ENCODE results near the gene SLC25A36.

SLC25A36 gene

DNA sequence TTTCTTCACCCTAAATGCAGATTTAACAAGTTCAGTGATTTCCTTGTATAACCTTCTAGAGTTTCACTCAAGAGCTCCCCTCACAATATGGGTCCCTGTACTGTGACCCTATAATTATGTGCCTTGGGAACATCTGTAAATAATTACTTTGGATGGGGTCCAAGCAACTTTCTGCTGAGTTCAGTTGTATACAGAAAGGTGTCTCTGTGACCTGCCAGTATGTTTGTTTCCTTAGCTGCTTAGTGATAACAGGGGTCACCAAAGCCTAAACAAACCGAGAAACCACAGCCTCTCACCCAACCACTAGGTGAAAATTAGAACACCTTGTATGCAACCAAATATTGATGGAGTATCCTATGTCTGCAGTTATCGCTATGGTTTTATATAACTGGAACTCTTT lies 29.8 kb upstream of the SLC25A36 start:
- no peaks in the 10 kb centered on the region for H3K9me3 ChIP-seq (ENCODE audit: insufficient read depth, low read depth, low read length)
- 75% methylated on average over 2 of the region's 2 CpGs for WGBS
- no peak overlapping the region for H3K9ac ChIP-seq (ENCODE audit: low read depth, low read length)
- 0 out of 2 replicates have a peak, but pooled peaks cover 5% of the 10 kb centered on the region for H3K27me3 ChIP-seq (ENCODE audit: insufficient read depth, low read length)
- H3K36me3 ChIP-seq (ENCODE audit: insufficient read depth, low read length), result no peaks in the 10 kb centered on the region
- no peaks in the 10 kb centered on the region for H3K4me1 ChIP-seq (ENCODE audit: insufficient read depth, low read length)
- no peak overlapping the region for H3K27ac ChIP-seq (ENCODE audit: low read depth, low read length)
- H3K4me3 ChIP-seq (ENCODE audit: low read length), result no peak overlapping the region

DNA sequence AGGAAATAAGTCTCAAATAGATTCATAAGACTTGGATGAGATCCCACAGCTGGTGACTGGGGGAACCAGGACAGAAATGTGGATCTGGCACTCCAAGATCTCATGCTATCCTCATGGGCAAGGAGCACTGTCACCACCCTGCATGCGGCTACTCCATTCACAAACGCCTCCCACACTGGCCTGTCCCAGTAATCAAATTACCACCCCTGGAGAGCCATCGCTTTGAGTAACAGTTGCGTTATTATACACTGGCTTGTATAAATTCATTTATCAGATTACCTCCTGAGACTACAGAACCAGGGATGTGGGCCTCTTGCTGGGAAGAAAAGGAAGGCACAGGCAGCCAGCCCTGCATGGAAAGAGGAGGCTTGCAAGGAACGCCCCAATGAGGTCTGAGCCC lies 27.9 kb upstream of the SLC25A36 start:
- Histone ChIP-seq H3K27ac (ENCODE audit: low read depth, low read length) (no peak overlapping the region), H3K4me1 (ENCODE audit: insufficient read depth, low read length) (no peaks in the 10 kb centered on the region), H3K9ac (ENCODE audit: low read depth, low read length) (no peak overlapping the region), H3K36me3 (ENCODE audit: insufficient read depth, low read length) (no peaks in the 10 kb centered on the region), H3K4me3 (ENCODE audit: low read length) (no peak overlapping the region), H3K9me3 (ENCODE audit: insufficient read depth, low read depth, low read length) (no peaks in the 10 kb centered on the region), H3K27me3 (ENCODE audit: insufficient read depth, low read length) (0 out of 2 replicates have a peak, but pooled peaks cover 5% of the 10 kb centered on the region)
- WGBS, result 92% methylated on average over 5 of the region's 5 CpGs

DNA sequence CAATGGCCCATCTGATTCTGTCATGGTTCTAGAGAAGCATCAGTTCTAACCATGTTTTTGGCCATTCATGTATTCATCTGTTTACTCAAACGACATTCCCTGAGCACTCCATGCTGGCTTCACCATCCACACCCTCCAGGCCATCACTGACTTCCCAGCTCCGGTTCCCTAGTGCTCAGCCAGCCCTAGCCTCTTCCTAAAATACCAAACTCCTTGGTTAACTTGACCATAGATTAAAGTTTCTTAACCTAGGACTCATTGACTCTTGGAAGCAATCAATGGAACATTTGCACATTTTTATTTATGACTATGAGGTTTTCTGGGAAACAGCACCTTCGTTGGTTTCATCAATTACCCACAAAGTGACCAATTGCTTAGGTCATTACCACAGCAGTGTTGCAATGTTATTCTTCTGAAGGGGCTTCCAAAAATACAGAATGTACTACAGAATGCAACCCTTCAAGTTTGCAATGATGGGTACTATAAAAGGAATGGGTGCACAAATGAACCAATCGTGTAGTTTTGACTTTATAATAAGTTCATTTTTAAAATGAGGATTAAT lies 27.2 kb upstream of the SLC25A36 start:
- Histone ChIP-seq H3K9ac (ENCODE audit: low read depth, low read length) (no peak overlapping the region), H3K9me3 (ENCODE audit: insufficient read depth, low read depth, low read length) (no peaks in the 10 kb centered on the region), H3K4me1 (ENCODE audit: insufficient read depth, low read length) (no peaks in the 10 kb centered on the region), H3K36me3 (ENCODE audit: insufficient read depth, low read length) (no peaks in the 10 kb centered on the region), H3K27ac (ENCODE audit: low read depth, low read length) (no peak overlapping the region), H3K4me3 (ENCODE audit: low read length) (no peak overlapping the region), H3K27me3 (ENCODE audit: insufficient read depth, low read length) (peaks cover 5% of the 10 kb centered on the region; the same call in 1 of the 2 replicates)
- WGBS, result 80% methylated on average over 3 of the region's 4 CpGs

GRCh38 chr3:140916603-140917002 lies 25.0 kb upstream of the SLC25A36 start:
- H3K9me3 ChIP-seq (ENCODE audit: insufficient read depth, low read depth, low read length), result no peaks in the 10 kb centered on the region
- no peaks in the 10 kb centered on the region for H3K4me1 ChIP-seq (ENCODE audit: insufficient read depth, low read length)
- no peaks in the 10 kb centered on the region for H3K36me3 ChIP-seq (ENCODE audit: insufficient read depth, low read length)
- H3K9ac ChIP-seq (ENCODE audit: low read depth, low read length), result no peak overlapping the region
- no peak overlapping the region for H3K27ac ChIP-seq (ENCODE audit: low read depth, low read length)
- no peak overlapping the region for H3K4me3 ChIP-seq (ENCODE audit: low read length)
- peaks cover 5% of the 10 kb centered on the region; the same call in 1 of the 2 replicates for H3K27me3 ChIP-seq (ENCODE audit: insufficient read depth, low read length)

DNA sequence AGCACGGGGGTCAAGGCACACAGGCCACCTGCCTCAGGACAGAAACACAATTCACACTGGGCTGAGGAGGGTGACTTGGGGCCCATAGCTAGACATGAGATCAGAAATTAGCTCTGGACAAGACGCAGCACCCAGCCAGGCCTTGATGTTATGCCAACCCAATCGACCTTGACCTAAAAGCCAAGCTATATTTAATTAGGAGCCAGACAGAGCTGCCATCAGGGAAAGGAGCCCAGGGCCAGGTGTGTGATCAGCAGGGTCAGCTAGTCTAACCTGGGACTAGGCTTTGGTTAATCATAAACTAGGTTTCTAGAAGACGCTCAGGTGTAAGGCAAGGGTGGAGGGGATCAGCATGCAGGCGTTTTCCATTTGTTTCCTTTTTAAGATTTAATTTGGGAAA lies 23.9 kb upstream of the SLC25A36 start:
- Histone ChIP-seq H3K27ac (ENCODE audit: low read depth, low read length) (no peak overlapping the region), H3K9me3 (ENCODE audit: insufficient read depth, low read depth, low read length) (no peaks in the 10 kb centered on the region), H3K9ac (ENCODE audit: low read depth, low read length) (no peak overlapping the region), H3K4me3 (ENCODE audit: low read length) (no peak overlapping the region), H3K4me1 (ENCODE audit: insufficient read depth, low read length) (no peaks in the 10 kb centered on the region), H3K36me3 (ENCODE audit: insufficient read depth, low read length) (no peaks in the 10 kb centered on the region), H3K27me3 (ENCODE audit: insufficient read depth, low read length) (peaks cover 5% of the 10 kb centered on the region; the same call in 1 of the 2 replicates)
- WGBS, result 87% methylated on average over 5 of the region's 5 CpGs

- H3K4me3 ChIP-seq (ENCODE audit: low read length), result no peak overlapping the region
- WGBS, result 85% methylated on average over 2 of the region's 2 CpGs
- no peak overlapping the region for H3K9ac ChIP-seq (ENCODE audit: low read depth, low read length)
- H3K27ac ChIP-seq (ENCODE audit: low read depth, low read length), result no peak overlapping the region
- no peaks in the 10 kb centered on the region for H3K36me3 ChIP-seq (ENCODE audit: insufficient read depth, low read length)
- no peaks in the 10 kb centered on the region for H3K4me1 ChIP-seq (ENCODE audit: insufficient read depth, low read length)
- H3K27me3 ChIP-seq (ENCODE audit: insufficient read depth, low read length), result peaks cover 5% of the 10 kb centered on the region; the same call in 1 of the 2 replicates
- H3K9me3 ChIP-seq (ENCODE audit: insufficient read depth, low read depth, low read length), result no peaks in the 10 kb centered on the region
Measured at GRCh38 chr3:140920029-140920428, 21.6 kb upstream of the SLC25A36 start.

GRCh38 chr3:140922634-140923033 lies 19.0 kb upstream of the SLC25A36 start:
- no peaks in the 10 kb centered on the region for H3K4me1 ChIP-seq (ENCODE audit: insufficient read depth, low read length)
- H3K27ac ChIP-seq (ENCODE audit: low read depth, low read length), result no peak overlapping the region
- no peak overlapping the region for H3K4me3 ChIP-seq (ENCODE audit: low read length)
- H3K36me3 ChIP-seq (ENCODE audit: insufficient read depth, low read length), result no peaks in the 10 kb centered on the region
- no peaks in the 10 kb centered on the region; the same call in 1 of the 2 replicates for H3K27me3 ChIP-seq (ENCODE audit: insufficient read depth, low read length)
- no peaks in the 10 kb centered on the region for H3K9me3 ChIP-seq (ENCODE audit: insufficient read depth, low read depth, low read length)
- H3K9ac ChIP-seq (ENCODE audit: low read depth, low read length), result no peak overlapping the region
- 73% methylated on average over 1 of the region's 1 CpG for WGBS

DNA sequence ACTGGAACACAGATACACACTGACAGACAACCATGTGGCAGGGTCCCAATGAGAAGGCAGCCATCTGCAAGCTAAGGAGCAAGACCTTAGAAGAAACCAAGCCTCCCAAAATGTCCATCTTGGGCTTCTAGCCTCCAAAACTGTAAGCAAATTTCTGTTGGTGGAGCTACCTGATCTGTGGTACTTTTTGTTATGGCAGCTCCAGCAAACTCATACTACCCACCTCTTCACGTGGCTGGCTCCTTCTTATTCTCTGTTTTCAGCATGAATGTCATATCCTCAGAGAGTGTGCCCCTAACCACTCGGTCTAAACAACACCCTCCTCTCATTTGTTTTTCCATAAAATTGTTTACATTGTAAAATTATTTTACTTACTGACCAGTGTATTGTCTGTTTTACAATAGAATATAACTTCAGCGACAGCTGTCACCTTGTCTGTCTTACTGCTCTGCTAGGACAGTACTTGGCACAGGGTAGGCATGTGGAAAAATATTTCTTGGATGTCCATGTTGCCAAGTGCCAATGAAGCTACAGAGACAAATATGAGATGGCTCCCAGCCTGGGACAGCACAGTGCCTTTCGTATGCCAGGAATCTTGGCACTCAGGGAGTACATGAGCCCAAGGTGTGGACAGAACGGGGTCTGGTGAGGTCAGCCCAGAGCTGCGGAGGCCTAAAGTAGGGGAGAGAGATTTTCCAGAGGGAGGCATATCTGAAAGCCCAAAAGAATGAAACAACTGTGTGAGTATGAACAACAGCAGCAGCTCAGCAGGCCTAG lies 17.4 kb upstream of the SLC25A36 start:
- H3K27me3 ChIP-seq (ENCODE audit: insufficient read depth, low read length), result no peaks in the 10 kb centered on the region; the same call in 1 of the 2 replicates
- no peaks in the 10 kb centered on the region for H3K36me3 ChIP-seq (ENCODE audit: insufficient read depth, low read length)
- no peaks in the 10 kb centered on the region for H3K9me3 ChIP-seq (ENCODE audit: insufficient read depth, low read depth, low read length)
- no peak overlapping the region for H3K27ac ChIP-seq (ENCODE audit: low read depth, low read length)
- no peak overlapping the region for H3K4me3 ChIP-seq (ENCODE audit: low read length)
- H3K4me1 ChIP-seq (ENCODE audit: insufficient read depth, low read length), result no peaks in the 10 kb centered on the region
- no peak overlapping the region for H3K9ac ChIP-seq (ENCODE audit: low read depth, low read length)
- WGBS, result 85% methylated on average over 6 of the region's 6 CpGs

GRCh38 chr3:140927279-140928069 lies 14.2 kb upstream of the SLC25A36 start:
- Histone ChIP-seq H3K9me3 (ENCODE audit: insufficient read depth, low read depth, low read length) (no peaks in the 10 kb centered on the region), H3K27me3 (ENCODE audit: insufficient read depth, low read length) (no peaks in the 10 kb centered on the region), H3K4me1 (ENCODE audit: insufficient read depth, low read length) (no peaks in the 10 kb centered on the region), H3K36me3 (ENCODE audit: insufficient read depth, low read length) (no peaks in the 10 kb centered on the region), H3K9ac (ENCODE audit: low read depth, low read length) (no peak overlapping the region), H3K27ac (ENCODE audit: low read depth, low read length) (no peak overlapping the region), H3K4me3 (ENCODE audit: low read length) (no peak overlapping the region)
- 88% methylated on average over 3 of the region's 3 CpGs for WGBS

DNA sequence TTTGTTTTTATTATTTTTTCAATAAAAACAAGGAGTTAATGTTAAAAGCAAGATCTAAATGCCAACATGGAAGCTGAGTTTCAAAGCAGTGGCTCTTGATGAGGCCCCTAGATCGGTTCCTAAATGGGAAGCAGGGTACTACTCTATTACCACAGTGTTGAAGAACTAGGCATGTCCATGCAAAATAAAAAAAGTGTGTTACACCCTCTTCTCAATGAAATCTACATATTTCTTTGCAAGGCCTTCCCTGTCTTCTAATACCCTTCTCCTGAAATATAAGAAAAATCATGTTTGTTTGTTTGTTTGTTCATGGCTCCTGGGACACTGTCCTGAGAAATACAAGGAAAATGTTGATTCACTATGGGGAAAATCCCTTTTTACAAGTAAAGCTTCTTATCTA lies 12.2 kb upstream of the SLC25A36 start:
- Histone ChIP-seq H3K9ac (ENCODE audit: low read depth, low read length) (no peak overlapping the region), H3K27ac (ENCODE audit: low read depth, low read length) (no peak overlapping the region), H3K27me3 (ENCODE audit: insufficient read depth, low read length) (no peaks in the 10 kb centered on the region), H3K4me3 (ENCODE audit: low read length) (no peak overlapping the region), H3K4me1 (ENCODE audit: insufficient read depth, low read length) (no peaks in the 10 kb centered on the region), H3K36me3 (ENCODE audit: insufficient read depth, low read length) (no peaks in the 10 kb centered on the region), H3K9me3 (ENCODE audit: insufficient read depth, low read depth, low read length) (no peaks in the 10 kb centered on the region)
- WGBS, result 95% methylated on average over 1 of the region's 1 CpG

GRCh38 chr3:140931016-140931454 lies 10.6 kb upstream of the SLC25A36 start:
- WGBS, result 7% methylated on average over 12 of the region's 12 CpGs
- H3K36me3 ChIP-seq (ENCODE audit: insufficient read depth, low read length), result no peaks in the 10 kb centered on the region
- no peaks in the 10 kb centered on the region for H3K4me1 ChIP-seq (ENCODE audit: insufficient read depth, low read length)
- H3K9ac ChIP-seq (ENCODE audit: low read depth, low read length), result no peak overlapping the region
- no peaks in the 10 kb centered on the region for H3K27me3 ChIP-seq (ENCODE audit: insufficient read depth, low read length)
- H3K9me3 ChIP-seq (ENCODE audit: insufficient read depth, low read depth, low read length), result no peaks in the 10 kb centered on the region
- no peak overlapping the region for H3K27ac ChIP-seq (ENCODE audit: low read depth, low read length)
- H3K4me3 ChIP-seq (ENCODE audit: low read length), result peak overlapping the region; percentile 62

Measured in HUES64 (cell line).